ENCODE results near the gene FUT8. TPM values are rescaled to one million over a fixed set of nuclear protein-coding genes. Genes with fewer than 3 reads are reported as not detected.
"Not testable (repeated sequence)": the region's sequence is repeated elsewhere in the genome, so short reads cannot be mapped to it uniquely, and the experiment has no call there.

FUT8 gene
- polyA plus RNA-seq, 4 donors, result 16.0 to 25.0 (median 23.7) TPM

DNA sequence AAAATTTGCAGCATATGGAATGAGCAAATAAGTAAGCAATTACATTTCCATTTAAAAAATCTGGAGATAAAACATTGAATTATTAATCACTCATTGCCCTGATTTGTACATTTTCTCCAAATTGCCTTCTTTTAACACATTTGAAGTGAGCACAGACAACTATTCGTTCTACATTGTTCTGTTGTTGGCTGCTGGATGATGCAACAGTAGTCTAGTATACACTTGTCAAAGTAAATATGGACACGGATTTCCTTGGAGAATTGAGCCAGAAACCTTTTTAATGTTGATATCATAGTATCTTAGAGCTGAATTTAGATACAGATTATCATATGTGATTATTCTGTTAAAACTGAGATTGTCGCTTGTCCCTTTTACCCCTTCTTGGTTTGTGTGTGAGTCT is 188.2 kb downstream of the FUT8 start:
- no peak for DNase-seq (ENCODE audit: low read depth in 4 of 4, low spot score in 3 of 4)

DNA sequence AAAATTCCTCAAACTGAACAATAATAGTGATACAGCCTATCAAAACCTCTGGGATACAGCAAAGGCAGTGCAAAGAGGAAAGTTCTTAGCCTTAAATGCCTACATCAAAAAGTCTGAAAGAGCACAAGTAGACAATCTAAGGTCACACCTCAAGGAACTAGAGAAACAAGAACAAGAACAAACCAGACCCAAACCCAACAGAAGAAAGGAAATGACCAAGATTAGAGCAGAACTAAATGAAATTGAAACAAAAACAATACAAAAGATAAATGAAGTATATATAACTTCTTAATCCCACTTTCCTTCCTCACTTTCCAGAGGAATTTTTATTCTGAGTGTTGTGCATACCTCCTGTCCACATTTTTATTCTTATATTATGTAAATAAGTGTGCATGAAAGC is 192.0 kb downstream of the FUT8 start:
- DNase-seq (ENCODE audit: low read depth in 4 of 4, low spot score in 3 of 4), result no peak

- no peak for DNase-seq (ENCODE audit: low read depth in 4 of 4, low spot score in 3 of 4)
These were observed 192.4 kb downstream of the FUT8 start for GRCh38 chr14:65604936-65605335.

DNA sequence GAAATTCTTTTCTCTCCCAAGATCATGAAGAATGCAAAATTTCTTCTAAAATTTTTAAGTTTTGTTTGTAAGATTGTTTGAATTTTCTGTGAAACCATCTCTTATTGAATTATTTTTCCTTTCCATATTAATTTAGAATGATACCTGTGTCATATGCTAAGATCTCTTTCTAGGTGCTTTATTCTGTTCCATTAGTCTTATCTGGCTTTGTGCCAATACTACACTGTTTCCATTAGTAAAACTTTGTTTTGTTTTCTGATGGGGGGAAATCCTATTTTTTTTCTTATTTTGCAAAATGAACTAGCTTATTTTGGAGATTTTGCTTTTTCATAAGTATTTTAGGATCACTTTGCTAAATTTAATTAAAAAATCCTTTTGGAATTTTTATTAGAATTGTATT is 193.9 kb downstream of the FUT8 start:
- DNase-seq (ENCODE audit: low read depth in 4 of 4, low spot score in 3 of 4), result no peak

GRCh38 chr14:65613131-65613650 is 200.7 kb downstream of the FUT8 start:
- no peak for DNase-seq (ENCODE audit: low read depth in 4 of 4, low spot score in 3 of 4)

DNA sequence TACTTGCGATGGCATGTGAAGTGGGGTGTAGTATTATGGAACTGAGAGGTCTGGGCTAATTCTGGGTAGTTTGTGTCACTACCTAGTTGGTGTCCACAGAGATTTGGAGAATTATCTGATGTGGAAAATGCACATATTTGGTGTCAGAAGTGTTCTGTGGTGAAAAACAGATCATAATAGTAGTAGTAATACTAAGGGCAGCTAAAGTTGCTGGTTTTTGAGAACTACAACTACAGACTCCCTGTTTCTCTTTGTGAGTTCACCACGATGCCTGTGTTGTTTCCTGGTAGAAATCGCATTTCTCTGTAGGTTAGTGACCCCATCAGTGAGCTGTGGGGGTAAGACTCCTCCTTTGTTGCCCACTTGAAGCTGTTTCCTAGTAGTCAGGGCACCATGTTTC is 206.5 kb downstream of the FUT8 start:
- DNase-seq (ENCODE audit: low read depth in 4 of 4, low spot score in 3 of 4), result no peak

- no peak for DNase-seq (ENCODE audit: low read depth in 4 of 4, low spot score in 3 of 4)
These were observed 207.7 kb downstream of the FUT8 start for GRCh38 chr14:65620195-65620594.

DNA sequence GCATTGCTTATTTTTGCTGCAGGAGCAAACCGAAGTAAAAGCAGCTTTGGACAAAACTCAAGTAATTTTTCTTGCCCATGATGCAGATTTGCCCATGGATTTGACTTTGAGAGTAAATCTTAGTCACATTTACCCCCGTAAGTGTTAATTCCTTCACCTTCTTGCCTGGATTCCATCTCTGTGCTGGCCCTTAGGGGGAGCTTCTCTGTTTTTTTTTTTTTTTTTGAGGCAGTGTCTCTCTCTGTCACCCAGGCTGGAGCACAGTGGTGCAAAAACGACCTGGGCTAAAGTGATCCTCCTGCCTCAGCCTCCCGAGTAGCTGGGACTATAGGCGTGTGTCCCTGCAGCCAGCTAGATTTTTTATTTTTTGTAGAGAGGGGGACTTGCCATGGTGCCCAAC is 210.2 kb downstream of the FUT8 start:
- no peak for DNase-seq (ENCODE audit: low read depth in 4 of 4, low spot score in 3 of 4)

GRCh38 chr14:65623759-65624158 is 211.2 kb downstream of the FUT8 start:
- no peak for DNase-seq (ENCODE audit: low read depth in 4 of 4, low spot score in 3 of 4)

- no peak for DNase-seq (ENCODE audit: low read depth in 4 of 4, low spot score in 3 of 4)
These were observed 214.8 kb downstream of the FUT8 start for GRCh38 chr14:65627315-65627714.

DNA sequence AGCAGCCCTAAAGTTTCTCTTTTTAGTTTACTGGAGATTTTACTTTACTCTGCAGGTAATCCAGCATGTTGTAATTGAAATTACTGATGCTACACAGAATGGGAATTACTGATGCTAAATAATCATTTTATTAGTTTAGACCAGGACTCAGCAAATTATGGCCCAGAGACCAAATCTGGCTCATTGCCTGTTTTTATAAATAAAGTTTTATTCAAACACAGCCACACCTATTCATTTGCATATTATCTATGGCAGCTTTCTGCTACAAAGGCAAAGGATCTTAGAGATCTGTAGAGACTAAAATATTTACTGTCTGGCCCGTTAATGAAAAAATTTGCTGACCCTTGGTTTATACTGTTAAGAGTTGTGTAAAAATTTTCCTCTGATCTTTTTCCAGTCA is 216.1 kb downstream of the FUT8 start:
- DNase-seq (ENCODE audit: low read depth in 4 of 4, low spot score in 3 of 4), result no peak

DNA sequence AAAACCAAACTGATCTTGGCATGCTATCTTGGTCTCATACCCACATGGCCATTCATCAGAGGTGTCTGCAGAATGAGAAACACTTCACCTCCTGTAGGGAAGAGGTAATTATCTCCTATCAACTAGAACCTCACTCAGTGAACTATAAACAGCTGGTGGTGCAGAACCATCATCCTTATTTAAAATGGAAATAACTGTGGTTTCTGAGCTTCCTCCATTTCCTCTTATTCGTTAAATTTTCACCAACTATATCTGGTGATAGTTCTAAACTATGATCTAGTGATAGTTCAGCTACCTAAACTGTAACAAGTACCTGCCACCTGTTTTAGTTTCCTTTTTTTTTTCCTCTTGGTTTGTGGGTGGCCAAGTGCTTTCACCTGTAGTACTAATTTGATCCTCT is 218.5 kb downstream of the FUT8 start:
- no peak for DNase-seq (ENCODE audit: low read depth in 4 of 4, low spot score in 3 of 4)

GRCh38 chr14:65632487-65632886 is 220.0 kb downstream of the FUT8 start:
- DNase-seq (ENCODE audit: low read depth in 4 of 4, low spot score in 3 of 4), result no peak

DNA sequence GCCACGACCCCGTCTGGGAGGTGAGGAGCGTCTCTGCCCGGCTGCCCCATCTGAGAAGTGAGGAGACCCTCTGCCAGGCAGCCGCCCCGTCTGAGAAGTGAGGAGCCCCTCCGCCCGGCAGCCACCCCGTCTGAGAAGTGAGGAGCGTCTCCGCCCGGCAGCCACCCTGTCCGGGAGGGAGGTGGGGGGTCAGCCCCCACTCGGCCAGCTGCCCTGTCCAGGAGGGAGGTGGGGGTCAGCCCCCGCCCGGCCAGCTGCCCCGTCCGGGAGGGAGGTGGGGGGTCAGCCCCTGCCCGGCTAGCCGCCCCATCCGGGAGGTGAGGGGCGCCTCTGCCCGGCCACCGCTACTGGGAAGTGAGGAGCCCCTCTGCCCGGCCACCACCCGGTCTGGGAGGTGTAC is 221.1 kb downstream of the FUT8 start:
- not testable (repeated sequence) for DNase-seq (ENCODE audit: low read depth in 4 of 4, low spot score in 3 of 4)

- DNase-seq (ENCODE audit: low read depth in 4 of 4, low spot score in 3 of 4), result no peak
These were observed 225.2 kb downstream of the FUT8 start for GRCh38 chr14:65637780-65638179.

DNA sequence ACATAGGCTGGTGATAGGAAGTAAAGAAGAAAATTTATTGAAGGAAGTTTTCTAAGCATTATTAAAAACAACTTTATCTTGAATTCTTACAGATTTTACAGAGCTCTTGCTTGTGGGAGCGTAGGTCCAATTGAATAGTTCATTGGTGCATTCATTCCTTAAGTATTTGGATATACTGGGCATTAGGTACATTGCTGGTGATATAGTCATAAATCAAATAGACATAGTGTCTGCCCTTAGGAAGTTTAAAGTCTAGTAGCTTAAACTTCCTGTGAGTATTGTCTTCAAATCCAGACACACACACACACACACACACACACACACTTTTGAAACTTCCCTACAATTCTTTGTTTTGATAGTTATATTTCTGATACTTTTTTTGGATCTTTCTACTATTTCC is 226.7 kb downstream of the FUT8 start:
- no peak for DNase-seq (ENCODE audit: low read depth in 4 of 4, low spot score in 3 of 4)

DNA sequence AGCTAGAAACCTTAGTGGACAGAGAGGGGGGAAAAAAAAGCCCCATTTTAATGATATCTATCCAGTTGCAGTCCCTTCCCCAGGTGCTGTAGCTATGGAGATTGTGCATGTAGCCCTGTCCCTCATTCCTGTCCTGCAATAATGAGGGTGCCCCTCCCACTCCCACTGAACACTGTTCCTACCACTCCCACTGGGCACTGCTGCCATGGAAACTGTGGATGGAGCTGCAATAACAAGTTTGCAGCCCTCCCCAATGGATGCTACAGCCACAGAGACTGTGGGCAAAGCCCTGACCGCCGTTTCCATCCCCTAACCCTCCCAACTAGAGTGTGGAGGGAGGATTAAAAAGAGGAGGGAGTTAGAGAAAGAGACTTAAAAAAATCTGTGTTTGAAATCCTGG is 238.3 kb downstream of the FUT8 start:
- no peak for DNase-seq (ENCODE audit: low read depth in 4 of 4, low spot score in 3 of 4)

GRCh38 chr14:65656554-65656953 is 244.0 kb downstream of the FUT8 start:
- DNase-seq (ENCODE audit: low read depth in 4 of 4, low spot score in 3 of 4), result no peak

GRCh38 chr14:65658202-65658601 is 245.7 kb downstream of the FUT8 start:
- no peak for DNase-seq (ENCODE audit: low read depth in 4 of 4, low spot score in 3 of 4)

DNA sequence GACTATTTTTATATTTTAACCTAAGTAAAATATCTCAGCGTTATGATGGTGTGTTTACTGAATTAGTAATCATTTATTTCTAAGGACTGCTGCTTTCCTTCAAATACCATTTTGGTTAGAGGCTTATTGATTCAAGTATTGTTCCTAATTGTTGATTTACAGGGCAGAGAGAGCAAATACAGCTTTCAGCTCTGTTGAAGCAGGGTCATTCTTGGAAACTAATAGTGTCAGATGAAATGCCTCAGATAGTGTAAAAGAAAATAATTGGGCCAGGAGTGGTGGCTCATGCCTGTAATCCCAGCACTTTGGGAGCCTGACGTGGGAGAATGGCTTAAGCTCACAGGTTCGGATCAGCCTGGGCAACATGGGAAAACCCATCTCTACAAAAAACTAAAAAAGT is 249.3 kb downstream of the FUT8 start:
- no peak for DNase-seq (ENCODE audit: low read depth in 4 of 4, low spot score in 3 of 4)

DNA sequence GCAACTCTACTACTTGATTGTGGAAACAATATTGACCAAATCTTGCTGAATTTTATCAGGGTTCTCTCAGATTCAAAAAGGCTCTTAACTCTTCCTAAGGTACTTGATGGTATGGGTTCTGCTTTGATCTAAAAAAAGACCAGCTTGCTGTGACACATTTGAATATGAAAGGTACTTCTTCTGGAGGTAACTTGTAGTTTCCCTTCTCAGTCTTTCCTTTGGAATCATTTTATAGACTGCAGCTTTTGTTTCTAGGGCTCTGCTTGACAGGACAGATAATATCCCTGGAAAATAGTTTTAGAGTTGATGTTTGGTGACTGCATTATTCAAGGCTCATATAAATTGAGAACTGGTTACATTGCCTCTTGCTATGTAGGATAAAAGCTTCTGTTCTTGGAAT is 251.9 kb downstream of the FUT8 start:
- DNase-seq (ENCODE audit: low read depth in 4 of 4, low spot score in 3 of 4), result no peak

- DNase-seq (ENCODE audit: low read depth in 4 of 4, low spot score in 3 of 4), result no peak
These were observed 264.0 kb downstream of the FUT8 start for GRCh38 chr14:65676361-65677014.

- no peak for DNase-seq (ENCODE audit: low read depth in 4 of 4, low spot score in 3 of 4)
These were observed 273.0 kb downstream of the FUT8 start for GRCh38 chr14:65685572-65685971.
